Neuronal stem cell (in vitro differentiated cells): ENCODE results near the gene BDNF.

ENCODE experiments used
- DNase-seq: peaks from one replicate; pipeline ENCODE4 v3.0.0-alpha.2; 2013; ENCODE audit warnings: low spot score
- H2AFZ ChIP-seq: one replicate; pipeline ENCODE4 v1.6.1; 2013; ENCODE audit warnings: mild to moderate bottlenecking, low read length, inconsistent platforms
- H2AK5ac ChIP-seq: 2 replicates; pipeline ENCODE4 v1.6.1; 2013; ENCODE audit warnings: low read depth, mild to moderate bottlenecking, inconsistent platforms, low read length, moderate library complexity, mixed read lengths
- H2BK120ac ChIP-seq: 2 replicates; pipeline ENCODE4 v1.6.1; 2013; ENCODE audit warnings: low read depth, mild to moderate bottlenecking, inconsistent platforms, low read length, moderate library complexity, mixed read lengths
- H2BK12ac ChIP-seq: one replicate; pipeline ENCODE4 v1.6.1; 2013; ENCODE audit warnings: low read length, inconsistent platforms
- H2BK15ac ChIP-seq: 2 replicates; pipeline ENCODE4 v1.6.1; 2013; ENCODE audit warnings: mild to moderate bottlenecking, low read length, inconsistent platforms, mixed read lengths
- H2BK5ac ChIP-seq: one replicate; pipeline ENCODE4 v1.6.1; 2013; ENCODE audit warnings: inconsistent platforms, mild to moderate bottlenecking, low read length, moderate library complexity
- H3K14ac ChIP-seq: one replicate; pipeline ENCODE4 v1.6.1; 2013; ENCODE audit warnings: low read length, inconsistent platforms
- H3K18ac ChIP-seq: 2 replicates; pipeline ENCODE4 v1.6.1; 2013; ENCODE audit warnings: low read length, inconsistent platforms
- H3K23ac ChIP-seq: 2 replicates; pipeline ENCODE4 v1.6.1; 2013; ENCODE audit warnings: low read depth, mild to moderate bottlenecking, mixed read lengths, low read length, inconsistent platforms; ENCODE audit not compliant: poor library complexity
- H3K27ac ChIP-seq: replicated peaks from 3 replicates; pipeline ENCODE4 v1.5.1; 2013; ENCODE audit warnings: low read length, inconsistent platforms
- H3K27me3 ChIP-seq, 3 experiments: 2 replicates each; pipeline ENCODE4 v1.6.1; 2013; ENCODE audit warnings: low read length in 3 of 3, mild to moderate bottlenecking in 2 of 3, inconsistent platforms in 1 of 3, low read depth in 1 of 3, mixed read lengths in 1 of 3, moderate library complexity in 1 of 3; ENCODE audit not compliant: control insufficient read depth in 3 of 3, insufficient read depth in 3 of 3
- H3K36me3 ChIP-seq, 2 donors: replicated peaks in 1 of 2; 2 replicates each; pipeline ENCODE4 v1.6.1; 2013; ENCODE audit warnings: low read length in 2 of 2; ENCODE audit not compliant: control insufficient read depth in 2 of 2, insufficient read depth in 2 of 2
- H3K4ac ChIP-seq: 2 replicates; pipeline ENCODE4 v1.6.1; 2013; ENCODE audit warnings: inconsistent platforms, mild to moderate bottlenecking, low read length, moderate library complexity
- H3K4me1 ChIP-seq, 2 donors: 1 replicate in 1 of 2; 2 replicates in 1 of 2; pipeline ENCODE4 v1.6.1; 2013; ENCODE audit warnings: low read length in 2 of 2, low read depth in 1 of 2; ENCODE audit not compliant: control insufficient read depth in 2 of 2, insufficient read depth in 1 of 2
- H3K4me2 ChIP-seq: one replicate; pipeline ENCODE4 v1.6.1; 2013; ENCODE audit warnings: mild to moderate bottlenecking, low read length, inconsistent platforms; ENCODE audit not compliant: insufficient read depth, poor library complexity, severe bottlenecking
- H3K4me3 ChIP-seq, 2 donors: 2 replicates each; pipeline ENCODE4 v1.5.1; 2013; ENCODE audit warnings: low read length in 2 of 2, mild to moderate bottlenecking in 2 of 2, inconsistent platforms in 1 of 2, moderate library complexity in 1 of 2
- H3K79me1 ChIP-seq: one replicate; pipeline ENCODE4 v1.6.1; 2013; ENCODE audit warnings: low read depth, mild to moderate bottlenecking, inconsistent platforms, low read length, moderate library complexity
- H3K9ac ChIP-seq: one replicate; pipeline ENCODE4 v1.6.1; 2013; ENCODE audit warnings: mild to moderate bottlenecking, low read depth, low read length, inconsistent platforms; ENCODE audit not compliant: poor library complexity
- H3K9me3 ChIP-seq, 2 donors: replicated peaks in 1 of 2; 2 replicates each; pipeline versions ENCODE3 to v1.6.1; 2013; ENCODE audit warnings: low read length in 2 of 2, mild to moderate bottlenecking in 2 of 2, inconsistent platforms in 1 of 2, low read depth in 1 of 2, mixed read lengths in 1 of 2, moderate library complexity in 1 of 2; ENCODE audit not compliant: control insufficient read depth in 2 of 2, insufficient read depth in 1 of 2
- H4K8ac ChIP-seq: one replicate; pipeline ENCODE4 v1.6.1; 2013; ENCODE audit warnings: low read depth, mild to moderate bottlenecking, inconsistent platforms, low read length, moderate library complexity
- H4K91ac ChIP-seq: one replicate; pipeline ENCODE4 v1.6.1; 2013; ENCODE audit warnings: low read length, low read depth, mild to moderate bottlenecking, inconsistent platforms; ENCODE audit not compliant: poor library complexity
- WGBS, 2 donors: extraction: QIAGEN DNeasy Blood & Tissue Kit; methylation state at CpG; one replicate each; pipeline ENCODE4 v1.1.7; 2013; ENCODE audit warnings: missing lambda C conversion rate in 2 of 2, mixed read lengths in 1 of 2; ENCODE audit not compliant: insufficient read length in 2 of 2, insufficient replicate concordance in 1 of 2; ENCODE audit errors: extremely low coverage in 2 of 2; 5-methylcytosine and 5-hydroxymethylcytosine counted together

The BDNF gene

GRCh38 chr11:27705873-27706820 is 5.9 kb upstream of the BDNF start:
- Histone ChIP-seq H2BK120ac (no peak overlapping the region), H3K9me3 (peaks cover 0 to 1% of the 10 kb centered on the region in 2 donors), H2BK5ac (no peak overlapping the region), H3K27me3 (peaks cover 0 to 45% (median 19%) of the 10 kb centered on the region in 3 experiments), H3K79me1 (no peaks in the 10 kb centered on the region), H3K9ac (no peak overlapping the region), H2AFZ (no peak overlapping the region), H4K91ac (no peak overlapping the region), H3K36me3 (no peaks in the 10 kb centered on the region), H4K8ac (no peak overlapping the region), H3K18ac (no peak overlapping the region), H3K4me3 (no peak overlapping the region), H3K27ac (no peak overlapping the region), H3K4me2 (no peak overlapping the region), H3K14ac (no peak overlapping the region), H2BK12ac (no peak overlapping the region), H3K4ac (no peak overlapping the region), H2BK15ac (no peak overlapping the region), H3K23ac (no peak overlapping the region), H2AK5ac (no peak overlapping the region), H3K4me1 (no peaks in the 10 kb centered on the region)
- WGBS, 2 donors = 100% methylated on average over 1 of the region's 5 CpGs
- no peak for DNase-seq

GRCh38 chr11:27703481-27703880 is 3.2 kb upstream of the BDNF start:
- Histone ChIP-seq H3K14ac (no peak overlapping the region), H3K9me3 (peaks cover 0 to 1% of the 10 kb centered on the region in 2 donors), H2BK12ac (no peak overlapping the region), H2BK120ac (no peak overlapping the region), H3K18ac (no peak overlapping the region), H3K4ac (no peak overlapping the region), H2AK5ac (no peak overlapping the region), H3K4me2 (no peak overlapping the region), H3K27me3 (peaks cover 0 to 62% (median 32%) of the 10 kb centered on the region in 3 experiments), H4K91ac (no peak overlapping the region), H3K27ac (no peak overlapping the region), H3K36me3 (no peaks in the 10 kb centered on the region), H3K23ac (no peak overlapping the region), H2AFZ (no peak overlapping the region), H3K4me1 (peaks cover 0 to 10% of the 10 kb centered on the region in 2 donors), H3K79me1 (peaks cover 5% of the 10 kb centered on the region), H2BK15ac (no peak overlapping the region), H4K8ac (no peak overlapping the region), H2BK5ac (no peak overlapping the region), H3K9ac (no peak overlapping the region), H3K4me3 (no peak overlapping the region)
- DNase-seq = no peak
- WGBS, 2 donors = no CpG with 5 or more reads among the region's 3 CpGs

GRCh38 chr11:27702811-27703210 is 2.6 kb upstream of the BDNF start:
- Histone ChIP-seq H3K9me3 (peaks cover 0 to 1% of the 10 kb centered on the region in 2 donors), H3K4me2 (no peak overlapping the region), H3K9ac (no peak overlapping the region), H2AK5ac (no peak overlapping the region), H3K27ac (no peak overlapping the region), H2BK12ac (no peak overlapping the region), H3K23ac (no peak overlapping the region), H3K14ac (no peak overlapping the region), H4K91ac (no peak overlapping the region), H2AFZ (no peak overlapping the region), H4K8ac (no peak overlapping the region), H3K4me3 (no peak overlapping the region), H3K36me3 (no peaks in the 10 kb centered on the region), H2BK15ac (no peak overlapping the region), H2BK5ac (no peak overlapping the region), H3K4ac (no peak overlapping the region), H3K4me1 (peaks cover 0 to 10% of the 10 kb centered on the region in 2 donors), H3K18ac (no peak overlapping the region), H3K79me1 (peaks cover 5% of the 10 kb centered on the region), H3K27me3 (peaks cover 0 to 62% (median 32%) of the 10 kb centered on the region in 3 experiments), H2BK120ac (no peak overlapping the region)
- DNase-seq = no peak
- no CpG with 5 or more reads among the region's 6 CpGs for WGBS, 2 donors

- Histone ChIP-seq H3K4me3 (peak overlapping the region; percentile 46 to 78), H4K8ac (no peak overlapping the region), H3K9me3 (peaks cover 0 to 1% of the 10 kb centered on the region in 2 donors), H3K79me1 (peaks cover 5% of the 10 kb centered on the region), H3K36me3 (no peaks in the 10 kb centered on the region), H3K4me1 (peaks cover 0 to 10% of the 10 kb centered on the region in 2 donors), H2BK5ac (no peak overlapping the region), H2BK15ac (no peak overlapping the region), H2BK12ac (no peak overlapping the region), H3K27me3 (peaks cover 0 to 69% (median 32%) of the 10 kb centered on the region in 3 experiments), H3K14ac (no peak overlapping the region), H3K27ac (no peak overlapping the region), H4K91ac (no peak overlapping the region), H2AFZ (peak overlapping the region; percentile 92), H2AK5ac (no peak overlapping the region), H3K18ac (no peak overlapping the region), H3K4me2 (peak overlapping the region; percentile 92), H3K23ac (no peak overlapping the region), H3K4ac (no peak overlapping the region), H2BK120ac (no peak overlapping the region), H3K9ac (no peak overlapping the region)
- no CpG with 5 or more reads among the region's 30 CpGs for WGBS, 2 donors
- DNase-seq = no peak
Observed at GRCh38 chr11:27701355-27702105, 1.3 kb upstream of the BDNF start.
